GM12878 (cell line): ENCODE results near the gene IFNAR1. TPM values are rescaled to one million over a fixed set of nuclear protein-coding genes. Genes with fewer than 3 reads are reported as not detected.

Source experiments
- CBX5 ChIP-seq: sonication (generic); IDR thresholded peaks from 2 replicates; pipeline ENCODE4 v1.6.1; 2016; ENCODE audit warnings: low read depth, moderate library complexity, mild to moderate bottlenecking, inconsistent platforms
- EED ChIP-seq: sonication (generic); IDR thresholded peaks from 2 replicates; pipeline ENCODE4 v1.6.1; 2016; ENCODE audit warnings: antibody characterized with exemption, low read depth
- ELK1 ChIP-seq: IDR thresholded peaks from 2 replicates; pipeline ENCODE4 v1.6.1; 2012; ENCODE audit warnings: low read depth, low read length, improper control_type of control experiment
- FOS ChIP-seq: IDR thresholded peaks from 3 replicates; pipeline ENCODE4 v1.6.1; 2011; ENCODE audit warnings: borderline replicate concordance; ENCODE audit not compliant: insufficient read length; ENCODE audit errors: extremely low read depth
- NR2C1 ChIP-seq: fragments of 450-650 bp; IDR thresholded peaks from 2 replicates; pipeline ENCODE4 v1.6.1; 2017; ENCODE audit warnings: antibody characterized with exemption, mild to moderate bottlenecking, moderate library complexity
- REST ChIP-seq: IDR thresholded peaks from 2 replicates; pipeline ENCODE4 v1.6.1; 2012; ENCODE audit warnings: mild to moderate bottlenecking, low read depth, low read length
- SIX5 ChIP-seq: IDR thresholded peaks from 2 replicates; pipeline ENCODE4 v1.6.1; 2011; ENCODE audit warnings: mild to moderate bottlenecking, low read depth, low read length, moderate library complexity; ENCODE audit not compliant: severe bottlenecking
- SMARCA5 ChIP-seq: fragments of 450-650 bp; IDR thresholded peaks from 2 replicates; pipeline ENCODE4 v1.6.1; 2017; ENCODE audit warnings: mild to moderate bottlenecking
- SP1 ChIP-seq: IDR thresholded peaks from one replicate; pipeline ENCODE4 v1.6.1; 2011; ENCODE audit warnings: low read depth, low read length
- ZNF207 ChIP-seq: fragments of 450-650 bp; IDR thresholded peaks from 2 replicates; pipeline ENCODE4 v1.6.1; 2014; ENCODE audit warnings: antibody characterized with exemption, mild to moderate bottlenecking, borderline replicate concordance
- polyA plus RNA-seq, 11 experiments: library from polyadenylated mRNA; depleted of rRNA in 4 of 11; unstranded in 6 of 11; stranded (reverse) in 5 of 11; fragments of >200 nt; fragmentation: Nextera tagmentation in 4 of 11; fragmentation: Illumina TruSeq in 1 of 11; extraction: Ambion mirVana in 4 of 11; extraction: Trizol in 1 of 11; gene quantifications; 1 replicate in 1 of 11; 2 replicates in 10 of 11; pipeline versions ENCODE4 v1.2.1 to v1.2.3, GENCODE V29; 2011 to 2016; ENCODE audit warnings: inconsistent platforms in 2 of 11, missing spikeins in 2 of 11, low read depth in 1 of 11
- total RNA-seq, 4 experiments: library from RNA; depleted of rRNA in 3 of 4; stranded (reverse); fragments of >200 nt in 3 of 4; fragmentation: Illumina TruSeq in 1 of 4; extraction: Trizol in 1 of 4; gene quantifications; 2 replicates each; pipeline versions ENCODE4 v1.2.1 to v1.2.3, GENCODE V29; 2013 to 2021

The IFNAR1 gene
- total and polyA plus RNA-seq, 10 of the 15 experiments (the other 5 are each of a cell fraction or from before 2014, with no cell fraction given) = 12.0 to 62.4 (median 24.6) TPM

GRCh38 chr21:33367309-33367973, 42.7 kb downstream of the IFNAR1 start (continued):
- TF ChIP-seq SP1 (no peak), ELK1 (no peak), ZNF207 (no peak), REST (no peak), SMARCA5 (no peak), NR2C1 (no peak), FOS (no peak), EED (no peak), SIX5 (no peak), CBX5 (peak; percentile 100)
